HCT116 (cell line): ENCODE data around the gene TRAF3IP1. TPM values are rescaled to one million over a fixed set of nuclear protein-coding genes. Genes with fewer than 3 reads are reported as not detected.
A peak's percentile ranks its signal among the peaks of the same experiment; 100 is the strongest.

Experiments used
- ATAC-seq: fragments of 200-7000 bp; cut with Tn5 transposase; 2 replicates; pipeline ENCODE4 v1.9.1; 2020; ENCODE audit warnings: mild to moderate bottlenecking, moderate library complexity
- BruUV-seq: library from RNA; stranded (reverse); fragments of 400-500 nt; replicated peaks from 2 replicates; lab custom pipeline; 2021; lab: Mats Ljungman, UMichigan
- CTCF ChIA-PET: fragments of 300-600 bp; sonication (Branson Sonifier 250); formaldehyde crosslinking; loops from one replicate; lab custom pipeline; 2021; ENCODE audit warnings: antibody characterized with exemption; lab: Charles Lee
- POLR2A ChIA-PET: fragments of 300-600, 350-600 bp; sonication (Branson Sonifier 250); formaldehyde crosslinking; loops from one replicate; lab custom pipeline; 2021; ENCODE audit warnings: antibody characterized with exemption; lab: Charles Lee
- RAD21 ChIA-PET, 2 experiments: fragments of 300-600 bp; sonication (Branson Sonifier 250); formaldehyde crosslinking; loops; one replicate each; lab custom pipeline; 2023; ENCODE audit warnings: low total read pairs in 2 of 2; ENCODE audit not compliant: uncharacterized antibody in 2 of 2, unreplicated experiment in 2 of 2, low non-redundant PET in 1 of 2; lab: Charles Lee
- DNase-seq: peaks from one replicate; pipeline ENCODE4 v3.0.0-alpha.2; 2010; ENCODE audit warnings: low read depth, low spot score
- H2AFZ ChIP-seq: fragments of 200-600 bp; shearing (Covaris generic), sonication (generic); 2 replicates; pipeline ENCODE4 v1.6.1; 2017; ENCODE audit warnings: low read depth, mixed run types, mixed read lengths, antibody characterized with exemption, low read length; ENCODE audit not compliant: poor library complexity, severe bottlenecking
- H3K27ac ChIP-seq: 2 replicates; pipeline ENCODE4 v1.5.1; 2012; ENCODE audit warnings: low read depth, low read length
- H3K27me3 ChIP-seq: fragments of 200-600 bp; sonication (generic); 2 replicates; pipeline ENCODE4 v1.6.1; 2016; ENCODE audit warnings: mixed run types, low read length, mixed read lengths; ENCODE audit not compliant: insufficient read depth
- H3K36me3 ChIP-seq, 2 experiments: fragments of 200-500 bp in 1 of 2; fragments of 200-600 bp in 1 of 2; sonication (Bioruptor generic) in 1 of 2; sonication (generic) in 1 of 2; 2 replicates each; pipeline versions ENCODE4 v1.5.1 to v1.6.1; 2014 to 2016; ENCODE audit warnings: low read length in 2 of 2, inconsistent platforms in 1 of 2, mixed read lengths in 1 of 2, mixed run types in 1 of 2; ENCODE audit not compliant: insufficient read depth in 2 of 2, control insufficient read depth in 1 of 2
- H3K4me1 ChIP-seq, 2 experiments: fragments of 200-600 bp in 1 of 2; sonication (generic) in 1 of 2; 2 replicates each; pipeline versions ENCODE4 v1.5.1 to v1.6.1; 2012 to 2017; ENCODE audit warnings: low read length in 2 of 2, inconsistent platforms in 1 of 2, mild to moderate bottlenecking in 1 of 2, mixed read lengths in 1 of 2, mixed run types in 1 of 2, moderate library complexity in 1 of 2; ENCODE audit not compliant: insufficient read depth in 2 of 2, control insufficient read depth in 1 of 2
- H3K4me2 ChIP-seq: fragments of 200-600 bp; sonication (generic); 2 replicates; pipeline ENCODE4 v1.6.1; 2017; ENCODE audit warnings: mixed run types, low read length, mixed read lengths
- H3K4me3 ChIP-seq, 2 experiments: fragments of 200-600 bp in 1 of 2; sonication (generic) in 1 of 2; replicated peaks in 1 of 2; 2 replicates each; pipeline ENCODE4 v1.5.1; 2011 to 2016; ENCODE audit warnings: low read length in 2 of 2, control low read depth in 1 of 2, low read depth in 1 of 2, mild to moderate bottlenecking in 1 of 2, mixed read lengths in 1 of 2, mixed run types in 1 of 2
- H3K79me2 ChIP-seq: fragments of 200-600 bp; sonication (generic); 2 replicates; pipeline ENCODE4 v1.6.1; 2017; ENCODE audit warnings: mild to moderate bottlenecking, mixed run types, low read length, moderate library complexity, mixed read lengths; ENCODE audit not compliant: insufficient read depth
- H3K9ac ChIP-seq: fragments of 200-600 bp; sonication (generic); 2 replicates; pipeline ENCODE4 v1.6.1; 2016; ENCODE audit warnings: low read length, mixed read lengths
- H3K9me2 ChIP-seq: fragments of 200-600 bp; sonication (generic), shearing (Covaris generic); 2 replicates; pipeline ENCODE4 v1.6.1; 2017; ENCODE audit warnings: mixed run types, mild to moderate bottlenecking, moderate library complexity; ENCODE audit not compliant: insufficient read depth
- H3K9me3 ChIP-seq, 2 experiments: fragments of 200-500 bp in 1 of 2; fragments of 200-600 bp in 1 of 2; sonication (Bioruptor generic) in 1 of 2; sonication (generic) in 1 of 2; 2 replicates each; pipeline ENCODE4 v1.6.1; 2014 to 2017; ENCODE audit warnings: low read length in 2 of 2, mixed read lengths in 2 of 2, inconsistent platforms in 1 of 2, low read depth in 1 of 2, mild to moderate bottlenecking in 1 of 2, mixed run types in 1 of 2, moderate library complexity in 1 of 2; ENCODE audit not compliant: control insufficient read depth in 1 of 2, insufficient read depth in 1 of 2
- H4K20me1 ChIP-seq: fragments of 200-600 bp; sonication (generic), shearing (Covaris generic); 2 replicates; pipeline ENCODE4 v1.6.1; 2017; ENCODE audit warnings: mixed run types, mild to moderate bottlenecking, moderate library complexity; ENCODE audit not compliant: insufficient read depth
- CBX3 ChIP-seq: IDR thresholded peaks from 2 replicates; pipeline ENCODE4 v1.6.1; 2012; ENCODE audit warnings: low read depth
- CEBPB ChIP-seq: IDR thresholded peaks from 2 replicates; pipeline ENCODE4 v1.6.1; 2012; ENCODE audit warnings: low read depth
- EZH2 ChIP-seq: fragments of 200-600 bp; sonication (generic); IDR thresholded peaks from 2 replicates; pipeline ENCODE4 v1.6.1; 2017; ENCODE audit warnings: antibody characterized with exemption, mixed run types
- EZH2phosphoT487 ChIP-seq: fragments of 200-600 bp; IDR thresholded peaks from 2 replicates; pipeline ENCODE4 v1.6.1; 2018; ENCODE audit warnings: antibody characterized with exemption, borderline replicate concordance
- FOSL1 ChIP-seq: IDR thresholded peaks from 2 replicates; pipeline ENCODE4 v1.6.1; 2012; ENCODE audit warnings: low read depth
- JUND ChIP-seq: IDR thresholded peaks from 2 replicates; pipeline ENCODE4 v1.6.1; 2012
- POLR2A ChIP-seq: IDR thresholded peaks from 2 replicates; pipeline ENCODE4 v1.7.0; 2011; ENCODE audit warnings: borderline replicate concordance; ENCODE audit not compliant: insufficient read depth, insufficient read length; ENCODE audit errors: extremely low read depth
- POLR2AphosphoS5 ChIP-seq: IDR thresholded peaks from 2 replicates; pipeline ENCODE4 v1.6.1; 2011; ENCODE audit warnings: mild to moderate bottlenecking, low read depth, low read length, moderate library complexity
- RAD21 ChIP-seq: IDR thresholded peaks from 2 replicates; pipeline ENCODE4 v1.6.1; 2012; ENCODE audit warnings: low read depth, mild to moderate bottlenecking
- SIN3A ChIP-seq: IDR thresholded peaks from 2 replicates; pipeline ENCODE4 v1.6.1; 2012; ENCODE audit warnings: low read depth
- SP1 ChIP-seq: IDR thresholded peaks from 2 replicates; pipeline ENCODE4 v1.6.1; 2012; ENCODE audit warnings: low read depth
- SRF ChIP-seq: IDR thresholded peaks from 2 replicates; pipeline ENCODE4 v1.6.1; 2012; ENCODE audit warnings: low read depth
- YY1 ChIP-seq: IDR thresholded peaks from 2 replicates; pipeline ENCODE4 v1.6.1; 2011; ENCODE audit warnings: low read length, low read depth, moderate library complexity, mild to moderate bottlenecking; ENCODE audit not compliant: insufficient replicate concordance; ENCODE audit errors: extremely low read depth
- ZFX ChIP-seq: fragments of 450-650 bp; IDR thresholded peaks from 2 replicates; pipeline ENCODE4 v1.6.1; 2017
- ZNF274 ChIP-seq: fragments of 200-500 bp; sonication (Bioruptor generic); IDR thresholded peaks from 2 replicates; pipeline ENCODE4 v1.6.1; 2014; ENCODE audit warnings: mild to moderate bottlenecking, low read depth, low read length, inconsistent platforms
- intact Hi-C: fragments of 100-400 bp; cut with micrococcal nuclease; formaldehyde crosslinking; loops from 2 replicates; pipeline ENCODE4 v1.10.0; 2022
- total RNA-seq: library from RNA; stranded (reverse); gene quantifications from one replicate; pipeline ENCODE4 v1.2.1, GENCODE V29; 2021; ENCODE audit not compliant: unreplicated experiment

TRAF3IP1 gene
- total RNA-seq, 1 experiment from 2014 or later: 19.4 TPM

GRCh38 chr2:238380785-238381184, 60.5 kb downstream of the TRAF3IP1 start:
- no peaks in the 10 kb centered on the region for H3K9me3 ChIP-seq
- no peak overlapping the region for H2AFZ ChIP-seq
- H3K27ac ChIP-seq: peak overlapping the region; percentile 49
- TF ChIP-seq POLR2AphosphoS5 (no peak), EZH2 (no peak), RAD21 (no peak), JUND (peak; percentile 62), ZFX (no peak), CBX3 (no peak), CEBPB (no peak), SP1 (peak; percentile 76), POLR2A (no peak), YY1 (no peak), ZNF274 (no peak), SIN3A (0 out of 2 replicates have a peak, but pooled peaks have one; percentile 30), FOSL1 (peak; percentile 72), SRF (0 out of 2 replicates have a peak, but pooled peaks have one; percentile 25), EZH2phosphoT487 (no peak)
- H3K4me2 ChIP-seq: peak overlapping the region; percentile 49
- 0 out of 4 replicates have a peak overlapping the region, but pooled peaks of 1 of the 2 experiments have one; percentile 19 for H3K4me3 ChIP-seq
- ChIA-PET POLR2A (no interaction called here), CTCF (no interaction called here), RAD21 (no interaction called here)
- intact Hi-C loops: no loop called here
- peak; percentile 62 for DNase-seq
- no TSS peak for BruUV-seq
- H3K79me2 ChIP-seq: no peaks in the 10 kb centered on the region
- H3K9ac ChIP-seq: no peak overlapping the region
- no peaks in the 10 kb centered on the region for H3K9me2 ChIP-seq
- no peaks in the 10 kb centered on the region for H4K20me1 ChIP-seq
- ATAC-seq: peak; percentile 70
- H3K4me1 ChIP-seq: peaks cover 30 to 32% of the 10 kb centered on the region in 2 experiments
- no peaks in the 10 kb centered on the region for H3K36me3 ChIP-seq
- no peaks in the 10 kb centered on the region for H3K27me3 ChIP-seq
